ENCODE measurements around the gene ZNF677. TPM values are rescaled to one million over a fixed set of nuclear protein-coding genes. Genes with fewer than 3 reads are reported as not detected.

ZNF677 gene
- total RNA-seq, 2 experiments from 2014 or later, result not detected

DNA sequence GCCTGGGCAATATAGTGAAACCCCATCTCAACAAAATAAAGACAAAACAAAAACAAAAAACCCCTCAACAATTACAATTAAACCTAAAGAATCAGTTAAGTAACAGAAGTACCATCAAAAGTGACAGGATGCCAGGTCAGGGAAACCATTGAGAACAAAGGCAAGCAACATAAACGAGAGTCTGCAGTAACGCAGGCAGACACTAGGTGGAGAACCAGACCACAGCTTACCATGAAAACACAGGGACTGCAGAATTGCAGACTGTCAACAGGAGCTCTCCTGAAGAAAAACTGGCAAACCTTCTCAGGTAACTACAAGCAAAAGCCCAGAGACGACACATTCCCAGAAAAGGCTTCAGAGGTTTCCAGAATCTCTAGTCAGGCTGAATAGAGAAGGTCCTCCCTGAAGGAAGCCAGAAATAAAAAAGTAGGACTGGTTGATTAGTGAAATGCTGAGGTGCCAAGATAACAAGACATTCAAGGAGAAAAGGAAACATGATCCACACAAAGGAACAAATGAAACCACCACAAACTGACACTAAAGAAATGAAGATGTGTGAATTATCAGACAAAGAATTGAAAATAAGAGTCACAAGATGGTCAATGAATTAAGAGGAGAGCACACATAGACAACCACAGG is 59.3 kb downstream of the ZNF677 start:
- peak; percentile 87 for DNase-seq (ENCODE audit: low spot score)
- peaks cover 6% of the 10 kb centered on the region; the same call in 1 of the 2 replicates for H3K9me3 ChIP-seq (ENCODE audit: low read length)
- H4K20me1 ChIP-seq (ENCODE audit: insufficient read depth, low read length), result no peaks in the 10 kb centered on the region
- peaks cover 32% of the 10 kb centered on the region for H3K36me3 ChIP-seq (ENCODE audit: insufficient read depth, low read length)
- ChIA-PET CTCF (ENCODE audit: unreplicated experiment) (no interaction called here), POLR2A (no interaction called here)
- no peaks in the 10 kb centered on the region for H3K9me2 ChIP-seq (ENCODE audit: insufficient read depth, low read length)
- 0 out of 2 replicates have a peak overlapping the region, but pooled peaks have one; percentile 12 for H3K4me2 ChIP-seq (ENCODE audit: low read length)
- BruUV-seq (replicated peaks), result no TSS peak
- TF ChIP-seq EZH2phosphoT487 (IDR thresholded peaks at IDR 0.05; ENCODE audit: borderline replicate concordance, low read depth, low read length) (no peak), CTCF (conservative IDR thresholded peaks at IDR 0.05; ENCODE audit: low read length) (peak; percentile 91)
- peaks cover 8% of the 10 kb centered on the region; the same call in 1 of the 2 replicates for H3K79me2 ChIP-seq (ENCODE audit: insufficient read depth, low read depth, low read length)
- no peak overlapping the region for H3K4me3 ChIP-seq (ENCODE audit: low read depth, low read length, poor library complexity, severe bottlenecking)
- H2AFZ ChIP-seq (ENCODE audit: low read length), result peak overlapping the region; percentile 54; the same call in 1 of the 2 replicates
- H3K4me1 ChIP-seq (ENCODE audit: insufficient read depth, low read length, poor library complexity, severe bottlenecking), result peaks cover 35% of the 10 kb centered on the region
- intact Hi-C loops (cut with micrococcal nuclease; ENCODE audit: unreplicated experiment), result loop anchor here (1.0 to 10.0 kb wide), 6 partner anchors 139 to 551 kb away; partner anchors contain the start of genes ZNF525, ZNF761, ZNF765 and ZNF845
- H3K27ac ChIP-seq (ENCODE audit: low read depth, low read length, poor library complexity, severe bottlenecking), result no peak overlapping the region

DNA sequence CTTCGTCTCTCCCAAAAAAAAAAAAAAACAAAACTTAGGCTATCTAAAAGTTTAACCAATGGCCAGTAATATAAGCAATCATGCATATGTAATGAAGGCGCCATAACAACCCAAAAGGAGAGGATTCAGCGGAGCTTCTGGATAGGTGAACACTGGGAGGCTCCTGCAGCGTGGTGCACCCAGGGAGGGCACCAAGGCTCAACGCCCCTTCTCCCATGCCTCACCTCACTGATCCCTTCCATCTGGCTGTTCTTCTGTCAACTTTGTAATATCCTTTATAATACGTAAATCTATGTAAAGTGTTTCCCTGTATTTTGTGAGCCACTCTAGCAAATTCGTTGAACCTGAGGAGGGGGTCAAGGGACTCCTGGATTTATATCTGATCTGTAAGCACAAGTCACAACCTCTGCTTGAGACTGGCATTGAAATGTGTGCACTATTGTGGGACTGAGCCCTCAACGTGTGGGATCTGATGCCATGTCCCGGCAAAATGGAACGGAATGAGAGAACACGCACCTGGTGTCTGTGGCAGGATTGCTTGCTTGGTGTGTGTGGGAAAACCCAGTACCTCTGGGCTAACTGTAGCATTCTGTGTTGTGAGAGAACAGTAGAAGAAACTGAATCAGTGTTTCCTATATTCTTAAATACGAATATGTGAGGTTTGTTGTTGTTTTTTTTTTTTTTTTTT is 61.0 kb downstream of the ZNF677 start:
- POLR2A ChIA-PET, result no interaction called here
- Histone ChIP-seq H3K9me2 (ENCODE audit: insufficient read depth, low read length) (no peaks in the 10 kb centered on the region), H3K36me3 (ENCODE audit: insufficient read depth, low read length) (peaks cover 27% of the 10 kb centered on the region), H3K9me3 (ENCODE audit: low read length) (no peaks in the 10 kb centered on the region), H4K20me1 (ENCODE audit: insufficient read depth, low read length) (no peaks in the 10 kb centered on the region), H3K4me2 (ENCODE audit: low read length) (peak overlapping the region; percentile 63), H2AFZ (ENCODE audit: low read length) (peak overlapping the region; percentile 78), H3K27ac (ENCODE audit: low read depth, low read length, poor library complexity, severe bottlenecking) (no peak overlapping the region), H3K4me3 (ENCODE audit: low read depth, low read length, poor library complexity, severe bottlenecking) (peak overlapping the region; percentile 99), H3K4me1 (ENCODE audit: insufficient read depth, low read length, poor library complexity, severe bottlenecking) (peaks cover 35% of the 10 kb centered on the region), H3K79me2 (ENCODE audit: insufficient read depth, low read depth, low read length) (peaks cover 8% of the 10 kb centered on the region; the same call in 1 of the 2 replicates)
- CTCF ChIA-PET (ENCODE audit: unreplicated experiment), result no interaction called here
- intact Hi-C loops (cut with micrococcal nuclease; ENCODE audit: unreplicated experiment), result loop anchor here (10.0 kb wide), 2 partner anchors 141 to 201 kb away; partner anchors contain the start of genes ZNF765 and ZNF845
- no TSS peak for BruUV-seq (replicated peaks)
- TF ChIP-seq CTCF (conservative IDR thresholded peaks at IDR 0.05; ENCODE audit: low read length) (no peak), EZH2phosphoT487 (IDR thresholded peaks at IDR 0.05; ENCODE audit: borderline replicate concordance, low read depth, low read length) (no peak)
- DNase-seq (ENCODE audit: low spot score), result no peak
